A673 (cell line): ENCODE results near the gene MIA2.

ENCODE experiments used
- EZH2 ChIP-seq: fragments of 200-600 bp; sonication (generic); IDR thresholded peaks from 2 replicates; pipeline ENCODE4 v1.6.1; 2017; ENCODE audit warnings: borderline replicate concordance, low read depth, mild to moderate bottlenecking, mixed read lengths, antibody characterized with exemption, low read length; ENCODE audit not compliant: poor library complexity, severe bottlenecking
- TF ChIP-seq, protein P1 (sequence below): fragments of 300-800, 200-600 bp; sonication (generic); conservative IDR thresholded peaks from 2 replicates; pipeline ENCODE4 v1.5.1; 2017; ENCODE audit warnings: low read depth, mild to moderate bottlenecking, antibody characterized with exemption, low read length, moderate library complexity, mixed read lengths

DNA sequence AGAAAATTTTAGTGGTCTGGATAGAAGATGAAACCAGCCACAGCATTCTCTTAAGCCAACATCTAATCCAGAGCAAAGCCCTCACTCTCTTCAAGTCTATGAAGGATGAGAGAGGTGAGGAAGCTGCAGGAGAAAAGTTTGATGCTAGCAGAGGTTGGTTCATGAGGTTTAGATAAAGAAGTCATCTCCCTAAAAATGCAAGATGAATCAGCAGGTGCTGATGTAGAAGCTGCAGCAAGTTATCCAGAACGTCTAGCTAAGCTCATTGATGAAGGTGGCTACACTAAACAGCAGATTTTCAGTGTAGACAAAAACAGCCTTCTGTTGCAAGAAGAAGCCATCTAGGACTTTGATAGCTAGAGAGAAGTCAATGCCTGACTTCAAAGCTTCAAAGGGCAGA is 150.0 kb downstream of the MIA2 start:
- TF ChIP-seq, protein P1, sequence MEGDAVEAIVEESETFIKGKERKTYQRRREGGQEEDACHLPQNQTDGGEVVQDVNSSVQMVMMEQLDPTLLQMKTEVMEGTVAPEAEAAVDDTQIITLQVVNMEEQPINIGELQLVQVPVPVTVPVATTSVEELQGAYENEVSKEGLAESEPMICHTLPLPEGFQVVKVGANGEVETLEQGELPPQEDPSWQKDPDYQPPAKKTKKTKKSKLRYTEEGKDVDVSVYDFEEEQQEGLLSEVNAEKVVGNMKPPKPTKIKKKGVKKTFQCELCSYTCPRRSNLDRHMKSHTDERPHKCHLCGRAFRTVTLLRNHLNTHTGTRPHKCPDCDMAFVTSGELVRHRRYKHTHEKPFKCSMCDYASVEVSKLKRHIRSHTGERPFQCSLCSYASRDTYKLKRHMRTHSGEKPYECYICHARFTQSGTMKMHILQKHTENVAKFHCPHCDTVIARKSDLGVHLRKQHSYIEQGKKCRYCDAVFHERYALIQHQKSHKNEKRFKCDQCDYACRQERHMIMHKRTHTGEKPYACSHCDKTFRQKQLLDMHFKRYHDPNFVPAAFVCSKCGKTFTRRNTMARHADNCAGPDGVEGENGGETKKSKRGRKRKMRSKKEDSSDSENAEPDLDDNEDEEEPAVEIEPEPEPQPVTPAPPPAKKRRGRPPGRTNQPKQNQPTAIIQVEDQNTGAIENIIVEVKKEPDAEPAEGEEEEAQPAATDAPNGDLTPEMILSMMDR = no peak
- TF ChIP-seq EZH2 = no peak
